Activated CD8-positive, alpha-beta T cell treated with anti-CD3 and anti-CD28 coated beads for 36 hours (primary cell): Measurements from ENCODE around the gene C17orf67. TPM values are rescaled to one million over a fixed set of nuclear protein-coding genes. Genes with fewer than 3 reads are reported as not detected.

ENCODE experiments used
- ATAC-seq: fragments of 200-7000 bp; cut with Tn5 transposase; one replicate; pipeline ENCODE4 v1.10.0; 2021; ENCODE audit warnings: mild to moderate bottlenecking, moderate library complexity
- CTCF ChIA-PET: fragments of 350-600 bp; sonication (Branson Sonifier 250); formaldehyde crosslinking; loops from one replicate; lab custom pipeline; 2021; ENCODE audit warnings: antibody characterized with exemption; lab: Charles Lee
- POLR2A ChIA-PET: fragments of 350-600 bp; sonication (Branson Sonifier 250); formaldehyde crosslinking; loops from one replicate; lab custom pipeline; 2021; ENCODE audit warnings: antibody characterized with exemption; lab: Charles Lee
- DNase-seq: peaks from one replicate; pipeline ENCODE4 v3.0.0-alpha.2; 2020
- H3K27ac Mint-ChIP-seq: one replicate; pipeline ENCODE4 v1.8.0; 2021; ENCODE audit warnings: mild to moderate bottlenecking, mixed read lengths
- H3K27me3 Mint-ChIP-seq: one replicate; pipeline ENCODE4 v1.8.0; 2021; ENCODE audit warnings: mixed read lengths
- H3K36me3 Mint-ChIP-seq: one replicate; pipeline ENCODE4 v1.8.0; 2021; ENCODE audit warnings: low read depth, mixed read lengths
- H3K4me1 Mint-ChIP-seq: one replicate; pipeline ENCODE4 v1.8.0; 2021; ENCODE audit warnings: low read depth, mixed read lengths
- H3K4me3 Mint-ChIP-seq: one replicate; pipeline ENCODE4 v1.8.0; 2021; ENCODE audit warnings: mild to moderate bottlenecking, moderate library complexity, mixed read lengths
- H3K9me3 Mint-ChIP-seq: one replicate; pipeline ENCODE4 v1.8.0; 2021; ENCODE audit warnings: mixed read lengths
- intact Hi-C: fragments of 100-400 bp; cut with micrococcal nuclease; formaldehyde crosslinking; loops from one replicate; pipeline ENCODE4 v1.10.0; 2022
- total RNA-seq, 2 experiments: library from RNA; stranded (reverse); gene quantifications; one replicate each; pipeline ENCODE4 v1.2.3, GENCODE V29; 2021
- TF ChIP-seq, protein P1 (sequence below): fragments of 200-600 bp; IDR thresholded peaks from one replicate; pipeline ENCODE4 v1.8.0; 2022; ENCODE audit warnings: antibody characterized with exemption, mild to moderate bottlenecking

C17orf67 gene
- total RNA-seq, 2 experiments from 2014 or later, result 2.3 TPM

DNA sequence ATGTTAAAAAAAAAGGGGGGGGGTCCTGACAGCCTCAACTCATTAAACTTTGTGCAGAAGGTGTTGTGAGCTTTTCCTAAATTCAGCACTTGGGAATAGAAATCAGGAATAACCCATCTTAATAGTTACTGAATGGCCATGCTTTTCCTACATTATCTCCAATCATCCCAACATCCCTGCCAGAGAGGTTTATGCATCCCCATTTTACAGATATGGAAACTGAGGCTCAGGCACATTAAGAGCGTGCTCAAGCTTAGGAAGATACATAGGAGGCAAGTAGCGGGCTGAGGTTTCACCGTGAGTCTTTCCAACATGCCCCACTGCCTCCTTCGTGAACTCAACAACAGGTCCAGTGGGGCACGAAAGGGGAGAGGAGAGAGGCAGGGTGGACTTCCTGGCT, 78.4 kb downstream of the C17orf67 start:
- ChIA-PET CTCF (no interaction called here), POLR2A (no interaction called here)
- H3K27me3 Mint-ChIP-seq, result no peaks in the 10 kb centered on the region
- DNase-seq (no peak), ATAC-seq (no peak)
- TF ChIP-seq, protein P1, sequence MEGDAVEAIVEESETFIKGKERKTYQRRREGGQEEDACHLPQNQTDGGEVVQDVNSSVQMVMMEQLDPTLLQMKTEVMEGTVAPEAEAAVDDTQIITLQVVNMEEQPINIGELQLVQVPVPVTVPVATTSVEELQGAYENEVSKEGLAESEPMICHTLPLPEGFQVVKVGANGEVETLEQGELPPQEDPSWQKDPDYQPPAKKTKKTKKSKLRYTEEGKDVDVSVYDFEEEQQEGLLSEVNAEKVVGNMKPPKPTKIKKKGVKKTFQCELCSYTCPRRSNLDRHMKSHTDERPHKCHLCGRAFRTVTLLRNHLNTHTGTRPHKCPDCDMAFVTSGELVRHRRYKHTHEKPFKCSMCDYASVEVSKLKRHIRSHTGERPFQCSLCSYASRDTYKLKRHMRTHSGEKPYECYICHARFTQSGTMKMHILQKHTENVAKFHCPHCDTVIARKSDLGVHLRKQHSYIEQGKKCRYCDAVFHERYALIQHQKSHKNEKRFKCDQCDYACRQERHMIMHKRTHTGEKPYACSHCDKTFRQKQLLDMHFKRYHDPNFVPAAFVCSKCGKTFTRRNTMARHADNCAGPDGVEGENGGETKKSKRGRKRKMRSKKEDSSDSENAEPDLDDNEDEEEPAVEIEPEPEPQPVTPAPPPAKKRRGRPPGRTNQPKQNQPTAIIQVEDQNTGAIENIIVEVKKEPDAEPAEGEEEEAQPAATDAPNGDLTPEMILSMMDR, result no peak
- no peaks in the 10 kb centered on the region for H3K36me3 Mint-ChIP-seq
- H3K4me3 Mint-ChIP-seq, result no peak overlapping the region
- intact Hi-C loops, result no loop called here
- H3K9me3 Mint-ChIP-seq, result no peaks in the 10 kb centered on the region
- peaks cover 11% of the 10 kb centered on the region for H3K4me1 Mint-ChIP-seq
- H3K27ac Mint-ChIP-seq, result no peak overlapping the region

DNA sequence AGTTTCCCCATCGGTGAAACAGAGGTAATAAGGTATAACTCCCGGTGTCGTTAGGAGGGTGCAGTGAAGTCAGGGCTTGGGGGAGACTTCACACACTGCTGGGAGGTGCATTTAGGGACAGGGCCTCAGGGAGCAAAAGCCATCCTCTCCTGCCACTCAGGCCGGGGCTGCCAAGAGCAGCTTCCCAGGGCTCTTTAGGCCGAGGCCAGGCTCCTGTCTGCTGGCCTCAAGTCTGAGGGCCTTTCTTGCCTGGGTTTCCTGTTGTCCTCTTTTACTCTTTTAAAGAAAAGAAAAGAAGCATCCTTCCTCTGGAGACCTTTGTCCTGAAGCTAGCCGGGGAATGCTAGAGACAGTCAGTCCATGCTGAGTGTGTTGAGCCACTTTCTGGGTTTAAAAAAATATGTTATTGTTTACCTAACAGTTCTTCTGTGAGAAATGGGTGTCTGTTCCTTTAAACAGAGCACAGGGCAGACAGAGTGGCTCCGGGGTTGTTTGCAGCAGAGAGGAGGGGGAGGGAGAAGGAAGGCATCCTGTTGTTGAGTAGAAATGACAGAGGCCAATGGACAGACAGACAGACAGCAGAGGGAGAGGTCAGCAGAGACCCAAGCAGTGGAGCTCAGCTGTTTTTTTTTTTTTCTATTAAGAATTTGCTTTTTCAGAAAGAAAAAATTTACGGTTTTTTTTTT, 79.1 kb downstream of the C17orf67 start:
- Mint-ChIP-seq H3K36me3 (no peaks in the 10 kb centered on the region), H3K27me3 (no peaks in the 10 kb centered on the region), H3K9me3 (no peaks in the 10 kb centered on the region), H3K4me3 (no peak overlapping the region), H3K27ac (no peak overlapping the region), H3K4me1 (peaks cover 14% of the 10 kb centered on the region)
- TF ChIP-seq, protein P1, result no peak
- POLR2A ChIA-PET, result no interaction called here
- peak; percentile 26 for DNase-seq
- intact Hi-C loops, result no loop called here
- CTCF ChIA-PET, result interaction anchor here (0.8 to 1.0 kb wide), 2 partner anchors 9 to 14 kb away, joined by 3 read pairs; no protein-coding TSS in a partner anchor
- peak; percentile 49 for ATAC-seq

DNA sequence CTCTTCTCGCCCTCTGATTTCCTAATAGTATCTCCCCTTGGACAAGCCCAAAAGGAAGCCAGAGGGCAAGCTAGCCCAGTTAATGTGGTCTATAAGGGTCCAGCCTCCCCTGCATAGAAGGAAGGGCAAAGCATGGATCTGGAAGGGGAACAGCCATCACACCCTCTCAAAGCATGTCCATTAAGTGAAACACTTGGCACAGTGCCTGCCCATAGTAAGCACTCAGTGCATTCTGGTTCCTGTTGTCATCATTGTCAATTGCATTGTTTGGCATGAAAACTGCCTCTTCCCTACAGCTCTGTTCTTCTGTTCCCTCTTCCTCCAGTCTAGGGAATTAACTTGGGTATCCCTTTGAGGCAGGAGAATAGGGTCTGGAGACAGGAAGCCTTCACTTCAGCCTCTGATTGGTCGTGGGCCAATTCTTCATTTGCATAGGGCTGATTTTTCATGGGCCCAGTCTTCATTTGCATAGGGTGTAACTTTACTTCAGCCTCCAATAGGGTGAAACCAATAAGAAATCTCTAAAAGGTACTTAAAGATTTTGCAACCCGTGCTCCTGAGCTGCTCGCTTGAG, 81.4 kb downstream of the C17orf67 start:
- ATAC-seq, result no peak
- ChIA-PET CTCF (interaction anchor here (1.2 to 1.3 kb wide), 2 partner anchors 14 to 37 kb away, joined by 4 to 5 read pairs; no protein-coding TSS in a partner anchor), POLR2A (interaction anchor here (0.6 to 1.2 kb wide), 2 partner anchors 136 to 273 kb away, joined by 3 read pairs; no protein-coding TSS in a partner anchor)
- intact Hi-C loops, result no loop called here
- no peak for DNase-seq
- TF ChIP-seq, protein P1, result no peak
- no peaks in the 10 kb centered on the region for H3K9me3 Mint-ChIP-seq
- H3K4me3 Mint-ChIP-seq, result no peak overlapping the region
- H3K27ac Mint-ChIP-seq, result no peak overlapping the region
- no peaks in the 10 kb centered on the region for H3K36me3 Mint-ChIP-seq
- H3K4me1 Mint-ChIP-seq, result peaks cover 14% of the 10 kb centered on the region
- no peaks in the 10 kb centered on the region for H3K27me3 Mint-ChIP-seq

DNA sequence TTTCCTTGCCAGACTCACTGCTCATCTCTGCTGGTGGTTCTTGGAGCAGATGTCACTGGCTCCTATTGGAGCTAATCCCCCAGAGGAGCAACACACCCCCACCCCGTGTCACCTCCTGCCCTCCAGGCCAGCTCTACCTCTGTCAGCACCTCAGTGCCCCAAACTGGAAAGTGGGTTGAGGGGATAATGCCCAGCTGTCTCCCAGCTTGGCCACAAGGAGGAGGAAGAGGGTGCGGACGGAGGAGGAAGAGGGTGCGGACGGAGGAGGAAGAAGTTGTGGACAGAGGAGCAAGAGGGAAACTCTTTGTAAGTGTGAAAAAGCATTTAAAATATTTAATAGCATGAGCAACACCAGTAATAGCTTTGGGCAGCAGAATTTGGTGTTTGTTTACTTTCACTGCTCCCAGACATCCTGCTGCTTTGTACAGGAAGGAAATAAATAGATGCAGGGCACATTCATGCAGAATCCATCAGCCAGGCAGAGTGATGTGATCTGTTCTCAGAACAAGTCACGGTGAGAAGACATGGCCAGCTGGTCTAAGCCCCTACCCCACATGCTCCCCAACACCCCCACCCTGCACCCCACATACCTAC, 82.5 kb downstream of the C17orf67 start:
- CTCF ChIA-PET, result interaction anchor here (0.9 to 1.8 kb wide), 3 partner anchors 12 to 35 kb away, joined by 3 to 7 read pairs (median 5); no protein-coding TSS in a partner anchor
- intact Hi-C loops, result no loop called here

More for the DNA sequence above, 82.5 kb downstream of the C17orf67 start:
- no peaks in the 10 kb centered on the region for H3K36me3 Mint-ChIP-seq
- H3K27ac Mint-ChIP-seq, result no peak overlapping the region
- DNase-seq (no peak), ATAC-seq (no peak)
- no peaks in the 10 kb centered on the region for H3K27me3 Mint-ChIP-seq
- POLR2A ChIA-PET, result no interaction called here
- H3K4me1 Mint-ChIP-seq, result peaks cover 14% of the 10 kb centered on the region
- TF ChIP-seq, protein P1, result no peak
- H3K4me3 Mint-ChIP-seq, result no peak overlapping the region
- H3K9me3 Mint-ChIP-seq, result no peaks in the 10 kb centered on the region
